Activated CD4-positive, alpha-beta T cell treated with anti-CD3 and anti-CD28 coated beads, Interleukin-2, Interleukin-6, amounts not matched to agents 100 ng/mL and 50 ng/mL, durations not matched to agents 16 hours and 8 hours (primary cell): ENCODE measurements around the gene LIPN.
A peak's percentile ranks its signal among the peaks of the same experiment; 100 is the strongest.
"Not testable (repeated sequence)": the region's sequence is repeated elsewhere in the genome, so short reads cannot be mapped to it uniquely, and the experiment has no call there.

ENCODE experiments used
- DNase-seq: peaks from one replicate; pipeline ENCODE4 v3.0.0-alpha.2; 2020

The LIPN gene

GRCh38 chr10:88759366-88760101, at the start of gene LIPN:
LIPN (plus strand) TSS chr10:88760020; CDS start chr10:88761406, 1,386 bp downstream.
- DNase-seq, result no peak

- DNase-seq, result no peak
Measured at GRCh38 chr10:88715517-88715916, 44.3 kb upstream of the LIPN start.

GRCh38 chr10:88721392-88721791, 38.4 kb upstream of the LIPN start:
- no peak for DNase-seq

GRCh38 chr10:88725798-88726197, 34.0 kb upstream of the LIPN start:
- no peak for DNase-seq

GRCh38 chr10:88728107-88728763, 31.6 kb upstream of the LIPN start:
- DNase-seq, result peak; percentile 66

GRCh38 chr10:88730864-88731263, 29.0 kb upstream of the LIPN start:
- DNase-seq, result no peak

- no peak for DNase-seq
Measured at GRCh38 chr10:88731296-88731695, 28.5 kb upstream of the LIPN start.

- no peak for DNase-seq
Measured at GRCh38 chr10:88733215-88733614, 26.6 kb upstream of the LIPN start.

GRCh38 chr10:88735661-88736060, 24.2 kb upstream of the LIPN start:
- no peak for DNase-seq

GRCh38 chr10:88741921-88742320, 17.9 kb upstream of the LIPN start:
- not testable (repeated sequence) for DNase-seq

- no peak for DNase-seq
Measured at GRCh38 chr10:88742448-88742847, 17.4 kb upstream of the LIPN start.

- no peak for DNase-seq
Measured at GRCh38 chr10:88744002-88744401, 15.8 kb upstream of the LIPN start.

- DNase-seq, result no peak
Measured at GRCh38 chr10:88745633-88746032, 14.2 kb upstream of the LIPN start.

GRCh38 chr10:88754287-88754686, 5.5 kb upstream of the LIPN start:
- DNase-seq, result no peak

GRCh38 chr10:88755753-88756152, 4.1 kb upstream of the LIPN start:
- DNase-seq, result peak; percentile 46

GRCh38 chr10:88756660-88757059, 3.2 kb upstream of the LIPN start:
- DNase-seq, result no peak

GRCh38 chr10:88762906-88763305, 3.1 kb downstream of the LIPN start:
- DNase-seq, result no peak

GRCh38 chr10:88763441-88763840, 3.6 kb downstream of the LIPN start:
- no peak for DNase-seq

GRCh38 chr10:88764110-88764509, 4.3 kb downstream of the LIPN start:
- no peak for DNase-seq

- no peak for DNase-seq
Measured at GRCh38 chr10:88765816-88766215, 6.0 kb downstream of the LIPN start.

- DNase-seq, result no peak
Measured at GRCh38 chr10:88769384-88769783, 9.6 kb downstream of the LIPN start.

GRCh38 chr10:88781206-88781605, 21.4 kb downstream of the LIPN start:
- DNase-seq, result no peak

- no peak for DNase-seq
Measured at GRCh38 chr10:88782222-88782621, 22.4 kb downstream of the LIPN start.

- no peak for DNase-seq
Measured at GRCh38 chr10:88783724-88784123, 23.9 kb downstream of the LIPN start.
